GM19438 (cell line): ENCODE data around the gene HERC4.
"Not testable (repeated sequence)": the region's sequence is repeated elsewhere in the genome, so short reads cannot be mapped to it uniquely, and the experiment has no call there.

Source experiments
- ATAC-seq: cut with Tn5 transposase; IDR thresholded peaks from one replicate; pipeline ENCODE4 v1.9.1; 2021; ENCODE audit warnings: low read depth; ENCODE audit not compliant: unreplicated experiment

HERC4 gene

GRCh38 chr10:67884842-67885670 lies 190.0 kb downstream of the HERC4 start:
- peak; percentile 57 for ATAC-seq

GRCh38 chr10:67884313-67884841 lies 190.7 kb downstream of the HERC4 start, which contains the start of gene SIRT1:
Gene SIRT1 (plus strand): TSS chr10:67884656. CDS start chr10:67884722, 66 bp downstream.
- peak; percentile 84 for ATAC-seq

DNA sequence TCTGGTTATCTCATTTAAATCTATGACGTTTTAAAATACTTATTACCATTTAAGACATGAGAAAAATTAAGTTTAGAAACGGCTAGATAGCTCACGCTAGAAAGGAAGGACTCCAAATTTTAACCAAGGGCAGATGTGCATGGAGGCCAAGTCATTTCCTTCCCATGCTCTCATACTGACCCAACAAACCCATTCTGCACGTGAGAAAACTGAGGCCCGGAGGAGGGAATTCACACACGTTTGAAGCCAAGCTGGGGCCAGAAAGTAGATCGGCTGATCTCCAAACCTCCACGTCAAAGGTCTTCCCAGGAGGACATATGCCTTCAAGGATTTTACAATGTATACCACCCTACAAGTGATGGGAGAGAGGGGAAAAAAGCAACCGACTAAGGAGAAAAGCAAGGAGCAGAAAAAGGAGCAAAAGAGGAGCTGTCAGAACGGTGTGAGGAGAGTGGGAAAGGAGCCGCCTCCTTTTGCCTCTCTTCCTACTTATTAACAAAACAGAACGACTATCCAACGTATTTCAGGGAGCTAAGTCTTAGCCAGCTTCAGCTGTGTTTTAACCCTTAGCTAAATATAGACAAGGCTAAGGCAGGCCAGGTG lies 191.3 kb downstream of the HERC4 start:
- no peak for ATAC-seq

GRCh38 chr10:67878133-67878532 lies 196.9 kb downstream of the HERC4 start:
- ATAC-seq: no peak

DNA sequence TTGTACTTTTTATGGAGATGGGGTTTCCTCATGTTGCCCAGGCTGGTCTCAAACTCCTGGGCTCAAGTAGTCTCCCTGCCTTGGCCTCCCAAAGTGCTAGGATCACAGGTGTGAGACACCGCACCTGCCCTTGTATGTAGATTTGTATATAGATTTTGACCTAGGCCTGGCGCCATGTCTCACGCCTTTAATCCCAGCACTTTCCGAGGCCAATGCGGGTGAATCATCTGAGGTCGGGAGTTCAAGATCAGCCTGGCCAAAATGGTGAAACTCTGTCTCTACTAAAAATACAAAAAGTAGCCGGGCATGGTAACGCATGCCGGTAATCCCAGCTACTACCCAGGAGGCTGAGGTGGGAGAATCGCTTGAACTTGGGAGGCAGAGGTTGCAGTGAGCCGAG lies 197.7 kb downstream of the HERC4 start:
- not testable (repeated sequence) for ATAC-seq

DNA sequence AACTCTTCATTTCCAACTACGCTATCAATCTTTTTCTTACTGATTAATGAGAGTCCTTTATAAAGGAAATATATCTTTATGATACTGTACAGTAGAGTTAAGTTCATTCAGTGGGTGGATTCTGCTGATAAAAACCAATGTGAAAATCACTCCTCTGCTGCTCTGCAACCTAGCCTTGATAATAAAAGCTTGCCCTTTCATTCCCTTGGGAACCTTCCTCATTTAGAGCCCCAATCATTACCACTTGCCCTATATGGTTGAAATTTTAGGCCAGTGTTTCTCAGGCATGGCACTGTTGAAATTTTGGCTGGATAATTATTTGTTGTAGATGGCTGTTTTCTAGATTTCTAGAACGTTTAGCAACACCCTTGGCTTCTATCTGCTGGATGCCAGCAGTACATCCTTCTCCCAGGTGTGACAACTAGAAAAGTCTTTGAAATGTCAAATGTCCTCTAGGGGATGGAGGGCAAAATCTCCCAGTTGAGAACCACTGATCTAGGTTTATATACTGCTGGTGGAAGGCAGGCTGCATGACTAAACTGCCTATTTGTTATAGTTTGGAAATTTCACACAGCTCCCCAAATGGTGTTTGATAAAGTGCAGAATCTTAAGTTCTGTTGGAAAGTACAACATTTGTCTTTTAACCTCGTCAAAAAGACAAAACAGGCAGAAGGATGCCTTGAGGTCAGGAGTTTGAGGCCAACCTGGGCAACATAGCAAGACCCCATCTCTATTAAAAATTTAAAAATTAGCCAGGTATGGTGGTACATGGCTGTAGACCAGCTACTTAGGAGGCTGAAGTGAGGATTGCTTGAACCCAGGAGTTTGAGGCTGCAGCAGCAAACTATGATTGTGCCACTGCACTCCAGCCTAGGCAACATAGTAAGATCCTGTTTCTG lies 199.5 kb downstream of the HERC4 start:
- no peak for ATAC-seq
